SJSA1 (cell line): ENCODE results near the gene NOTCH1. TPM values are rescaled to one million over a fixed set of nuclear protein-coding genes. Genes with fewer than 3 reads are reported as not detected.

Experiments
- DNase-seq, 2 experiments: peaks; one replicate each; pipeline ENCODE4 v3.0.0-alpha.2; 2015 to 2020; ENCODE audit warnings: low spot score in 2 of 2, low read depth in 1 of 2
- H3K27ac ChIP-seq: fragments of 250-450 bp; sonication (Bioruptor Pico); 2 replicates; pipeline ENCODE4 v1.5.1; 2020; ENCODE audit warnings: mild to moderate bottlenecking, moderate library complexity
- H3K27me3 ChIP-seq: fragments of 250-450 bp; sonication (Bioruptor Pico); replicated peaks from 2 replicates; pipeline ENCODE4 v1.5.1; 2020; ENCODE audit warnings: mild to moderate bottlenecking, moderate library complexity
- H3K36me3 ChIP-seq: fragments of 250-450 bp; sonication (Bioruptor Pico); 2 replicates; pipeline ENCODE4 v1.5.1; 2020; ENCODE audit warnings: mild to moderate bottlenecking
- H3K4me1 ChIP-seq: fragments of 250-450 bp; sonication (Bioruptor Pico); replicated peaks from 2 replicates; pipeline ENCODE4 v1.6.1; 2021; ENCODE audit warnings: mild to moderate bottlenecking
- H3K4me3 ChIP-seq: fragments of 250-450 bp; sonication (Bioruptor Pico); 2 replicates; pipeline ENCODE4 v1.5.1; 2020; ENCODE audit warnings: mild to moderate bottlenecking
- H3K9me3 ChIP-seq: fragments of 250-450 bp; sonication (Bioruptor Pico); replicated peaks from 2 replicates; pipeline ENCODE4 v1.5.1; 2020; ENCODE audit warnings: mild to moderate bottlenecking
- total RNA-seq: library from RNA; depleted of rRNA; stranded (reverse); fragments of >200 nt; shearing (Covaris generic); gene quantifications from 2 replicates; pipeline ENCODE4 v1.2.3, GENCODE V29; 2014

The NOTCH1 gene
- total RNA-seq, 1 experiment from 2014 or later: 8.0 TPM

DNA sequence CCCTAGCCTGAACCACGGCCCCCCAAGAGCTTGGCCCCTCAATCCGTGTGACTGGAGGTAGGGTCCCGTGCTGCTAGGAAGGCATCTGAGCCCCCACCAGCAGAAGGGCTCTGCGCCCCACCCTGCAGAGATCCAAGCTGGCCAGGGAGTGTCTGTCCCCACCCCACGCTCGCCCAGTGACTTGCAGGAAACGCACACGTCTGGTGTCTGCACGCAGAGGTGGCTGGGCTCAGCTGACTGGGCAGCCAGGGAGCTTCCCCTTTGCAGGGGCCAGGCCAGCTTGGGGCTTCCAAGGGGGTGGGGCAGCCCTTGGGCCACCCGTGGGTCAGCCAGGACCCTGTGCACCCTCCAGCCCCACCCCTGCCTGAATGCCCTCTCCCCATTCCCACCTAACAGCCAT, 24.3 kb downstream of the NOTCH1 start:
- no peak overlapping the region for H3K4me3 ChIP-seq
- no peaks in the 10 kb centered on the region for H3K9me3 ChIP-seq
- H3K36me3 ChIP-seq: peaks cover 15% of the 10 kb centered on the region; the same call in 1 of the 2 replicates
- H3K27me3 ChIP-seq: no peaks in the 10 kb centered on the region
- H3K4me1 ChIP-seq: no peaks in the 10 kb centered on the region
- H3K27ac ChIP-seq: no peak overlapping the region
- DNase-seq: no peak

DNA sequence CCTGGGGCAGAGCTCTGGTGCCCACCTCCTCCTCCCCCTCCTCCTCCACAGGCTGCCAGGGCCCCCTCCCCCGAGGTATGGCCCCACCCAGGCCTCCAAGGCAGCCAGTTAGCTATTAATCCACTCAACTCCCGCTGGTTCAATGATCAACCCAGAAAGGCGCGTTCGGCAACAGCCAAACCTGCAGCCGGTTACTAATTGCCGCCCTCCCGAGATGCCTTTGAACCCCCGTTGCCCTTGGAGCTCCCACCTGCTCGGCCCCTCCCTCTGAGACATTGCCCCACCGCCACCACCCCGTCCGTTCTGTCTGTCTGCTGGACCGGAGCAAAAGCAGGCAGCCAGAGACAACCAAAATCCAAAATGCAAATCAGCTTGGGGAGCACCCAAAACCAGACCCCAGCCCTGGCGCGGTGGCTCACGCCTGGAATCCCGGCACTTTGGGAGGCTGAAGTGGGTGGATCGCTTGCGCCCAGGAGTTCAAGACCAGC, 25.8 kb downstream of the NOTCH1 start:
- DNase-seq: no peak
- Histone ChIP-seq H3K27me3 (no peaks in the 10 kb centered on the region), H3K36me3 (peaks cover 15% of the 10 kb centered on the region; the same call in 1 of the 2 replicates), H3K4me1 (no peaks in the 10 kb centered on the region), H3K27ac (no peak overlapping the region), H3K4me3 (no peak overlapping the region), H3K9me3 (no peaks in the 10 kb centered on the region)

DNA sequence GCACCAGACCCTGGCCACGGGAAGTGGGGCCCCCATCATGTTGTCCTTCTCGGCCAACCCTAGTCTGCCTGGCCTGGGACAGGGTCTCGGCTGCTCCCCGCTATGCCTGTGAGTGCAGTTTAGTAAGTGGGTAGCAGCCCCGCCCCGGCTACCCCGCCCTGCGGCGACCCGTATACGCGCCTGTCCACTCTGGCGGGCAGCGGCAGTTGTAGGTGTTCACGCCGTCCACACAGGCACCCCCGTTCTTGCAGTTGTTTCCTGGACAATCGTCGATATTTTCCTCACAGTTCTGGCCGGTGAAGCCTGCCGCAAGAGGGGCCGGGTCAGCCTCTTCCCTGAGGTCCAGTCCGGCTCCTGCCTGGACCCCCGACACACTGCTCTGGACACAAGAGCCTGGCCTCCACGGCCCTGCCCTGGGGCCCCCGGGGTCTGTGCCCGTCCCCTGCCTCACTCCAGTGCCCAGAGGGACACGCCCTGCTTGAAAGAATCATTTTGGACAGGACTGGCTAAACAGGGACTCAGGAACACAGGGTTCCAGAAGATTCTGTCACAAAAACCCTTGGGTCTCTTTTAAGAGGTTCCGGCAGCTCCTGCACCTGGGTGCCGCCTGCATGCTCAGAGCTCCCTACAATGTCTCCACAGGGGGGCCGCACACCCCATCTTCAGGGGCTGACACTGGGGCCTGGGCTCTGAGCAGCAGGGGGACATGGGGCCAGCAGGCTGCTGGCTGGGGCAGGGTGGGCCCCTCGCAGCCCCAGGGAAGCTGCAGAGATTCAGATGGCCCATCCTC, 26.4 kb downstream of the NOTCH1 start:
- Histone ChIP-seq H3K27me3 (no peaks in the 10 kb centered on the region), H3K27ac (no peak overlapping the region), H3K36me3 (peaks cover 15% of the 10 kb centered on the region; the same call in 1 of the 2 replicates), H3K4me3 (no peak overlapping the region), H3K4me1 (no peaks in the 10 kb centered on the region), H3K9me3 (no peaks in the 10 kb centered on the region)
- DNase-seq: no peak

DNA sequence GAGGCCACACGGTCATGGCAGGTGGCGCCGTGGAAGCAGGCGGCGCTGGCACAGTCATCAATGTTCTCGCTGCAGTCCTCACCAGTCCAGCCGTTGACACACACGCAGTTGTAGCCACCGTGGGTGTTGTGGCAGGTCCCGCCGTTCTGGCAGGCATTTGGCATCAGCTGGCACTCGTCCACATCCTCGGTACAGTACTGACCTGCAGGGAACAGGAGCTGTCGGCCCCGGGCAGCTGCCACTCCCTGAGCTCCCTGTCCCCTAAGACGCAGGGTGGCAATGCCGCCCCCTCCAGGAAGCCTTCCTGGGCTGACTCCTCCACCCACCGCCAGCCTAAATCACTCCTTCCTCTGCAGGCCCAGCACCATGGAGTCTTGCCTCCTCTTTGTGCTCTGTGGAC, 27.2 kb downstream of the NOTCH1 start:
- no peak overlapping the region for H3K27ac ChIP-seq
- peaks cover 15% of the 10 kb centered on the region; the same call in 1 of the 2 replicates for H3K36me3 ChIP-seq
- DNase-seq: no peak
- no peak overlapping the region for H3K4me3 ChIP-seq
- H3K9me3 ChIP-seq: no peaks in the 10 kb centered on the region
- no peaks in the 10 kb centered on the region for H3K27me3 ChIP-seq
- no peaks in the 10 kb centered on the region for H3K4me1 ChIP-seq

DNA sequence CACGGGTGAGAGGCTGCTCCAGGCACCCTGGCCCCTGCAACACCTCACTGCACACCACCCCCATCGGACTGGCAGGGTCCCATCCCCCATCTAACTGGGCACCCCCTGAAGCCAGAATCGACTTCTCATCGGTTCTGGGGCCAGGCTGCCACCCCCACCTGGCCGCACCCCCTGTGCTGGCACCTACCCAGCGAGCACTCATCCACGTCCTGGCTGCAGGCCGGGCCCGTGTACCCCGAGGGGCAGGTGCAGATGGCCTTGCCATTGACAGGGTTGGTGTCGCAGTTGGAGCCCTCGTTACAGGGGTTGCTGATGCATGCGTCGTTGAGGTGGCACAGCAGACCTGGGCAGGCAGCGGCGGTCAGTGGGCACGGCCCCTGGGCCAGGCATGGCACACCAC, 27.9 kb downstream of the NOTCH1 start:
- no peak overlapping the region for H3K4me3 ChIP-seq

DNA sequence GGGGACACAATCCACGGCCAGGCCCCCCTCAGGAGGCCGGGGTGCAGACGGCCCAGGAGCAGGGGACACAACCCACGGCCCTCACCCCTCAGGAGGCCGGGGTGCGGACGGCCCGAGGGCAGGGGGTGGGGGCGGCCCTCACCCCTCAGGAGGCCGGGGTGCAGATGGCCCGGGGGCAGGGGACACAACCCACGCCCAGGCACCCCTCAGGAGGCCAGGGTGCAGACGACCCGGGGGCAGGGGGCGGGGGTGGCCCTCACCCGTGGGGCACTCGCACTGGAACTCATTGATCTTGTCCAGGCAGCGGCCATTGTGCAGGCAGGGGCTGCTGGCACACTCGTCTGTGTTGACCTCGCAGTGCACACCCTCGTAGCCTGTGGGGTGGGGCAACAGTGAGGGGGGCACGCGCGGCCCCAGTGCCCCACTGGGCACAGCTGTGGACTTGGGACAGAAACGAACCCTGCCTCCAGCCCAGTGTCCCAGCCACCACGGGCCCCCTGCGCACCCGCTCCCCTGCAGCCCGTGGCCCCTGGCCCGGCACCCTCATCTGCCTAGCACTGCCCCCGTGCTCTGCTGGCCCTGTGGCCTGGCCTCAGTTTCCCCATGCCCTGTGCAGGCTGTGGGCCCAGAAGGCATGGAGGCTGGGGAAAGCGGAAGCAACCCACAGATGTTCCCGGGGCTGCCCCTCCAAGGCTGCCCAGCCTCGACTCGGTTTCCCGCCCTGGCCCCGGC, 28.7 kb downstream of the NOTCH1 start:
- Histone ChIP-seq H3K9me3 (no peaks in the 10 kb centered on the region), H3K4me3 (no peak overlapping the region), H3K27ac (no peak overlapping the region), H3K4me1 (no peaks in the 10 kb centered on the region), H3K36me3 (peaks cover 22% of the 10 kb centered on the region; the same call in 1 of the 2 replicates), H3K27me3 (no peaks in the 10 kb centered on the region)
- DNase-seq: no peak

More for the DNA sequence above, 27.9 kb downstream of the NOTCH1 start:
- DNase-seq: no peak
- H3K4me1 ChIP-seq: no peaks in the 10 kb centered on the region
- H3K9me3 ChIP-seq: no peaks in the 10 kb centered on the region
- H3K27me3 ChIP-seq: no peaks in the 10 kb centered on the region
- peaks cover 21% of the 10 kb centered on the region; the same call in 1 of the 2 replicates for H3K36me3 ChIP-seq
- no peak overlapping the region for H3K27ac ChIP-seq

DNA sequence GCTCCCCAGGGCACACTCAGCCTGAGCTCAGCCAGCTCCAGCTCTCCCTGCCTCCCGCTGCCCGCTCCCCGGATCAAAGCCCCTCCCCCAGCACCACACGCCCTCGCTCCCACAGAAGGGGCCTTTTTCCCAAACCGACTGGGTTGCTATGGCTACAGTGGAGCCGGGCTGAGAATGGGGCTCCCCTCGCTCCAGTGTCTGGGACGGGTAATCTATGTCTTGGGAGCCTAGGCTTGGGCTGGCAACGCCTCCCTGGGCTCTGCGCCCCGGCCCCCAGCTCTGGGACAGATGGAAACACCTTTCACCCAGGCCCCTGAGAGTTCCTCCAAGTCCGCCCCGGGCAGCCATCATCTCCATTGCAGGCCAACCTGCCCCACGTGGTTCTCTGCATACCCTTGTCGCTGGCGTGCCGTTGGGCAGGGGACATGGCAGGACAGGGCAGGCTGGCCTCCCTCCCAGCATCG, 29.6 kb downstream of the NOTCH1 start:
- no peaks in the 10 kb centered on the region for H3K4me1 ChIP-seq
- H3K36me3 ChIP-seq: peaks cover 22% of the 10 kb centered on the region; the same call in 1 of the 2 replicates
- no peaks in the 10 kb centered on the region for H3K9me3 ChIP-seq
- DNase-seq: no peak
- H3K4me3 ChIP-seq: no peak overlapping the region
- H3K27ac ChIP-seq: no peak overlapping the region
- no peaks in the 10 kb centered on the region for H3K27me3 ChIP-seq

DNA sequence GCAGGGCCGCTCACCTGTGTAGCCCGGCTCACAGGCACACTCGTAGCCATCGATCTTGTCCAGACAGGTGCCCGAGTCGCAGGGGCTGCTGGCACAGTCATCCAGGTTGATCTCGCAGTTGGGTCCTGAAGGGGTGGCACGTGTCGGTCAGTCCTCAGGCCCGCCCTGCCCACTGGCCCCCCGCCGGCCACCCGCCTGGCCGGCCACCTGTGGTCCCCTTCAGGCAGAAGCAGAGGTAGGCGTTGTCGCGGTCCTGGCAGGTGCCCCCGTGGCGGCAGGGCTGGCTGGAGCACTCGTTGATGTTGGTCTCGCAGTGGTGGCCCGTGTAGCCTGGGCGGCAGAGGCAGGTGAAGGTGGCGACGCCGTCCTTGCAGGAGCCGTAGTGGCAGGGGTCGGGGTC, 30.6 kb downstream of the NOTCH1 start:
- peaks cover 22% of the 10 kb centered on the region; the same call in 1 of the 2 replicates for H3K36me3 ChIP-seq
- H3K27me3 ChIP-seq: no peaks in the 10 kb centered on the region
- H3K4me3 ChIP-seq: no peak overlapping the region
- no peak overlapping the region for H3K27ac ChIP-seq
- H3K9me3 ChIP-seq: no peaks in the 10 kb centered on the region
- DNase-seq: no peak
- H3K4me1 ChIP-seq: no peaks in the 10 kb centered on the region

DNA sequence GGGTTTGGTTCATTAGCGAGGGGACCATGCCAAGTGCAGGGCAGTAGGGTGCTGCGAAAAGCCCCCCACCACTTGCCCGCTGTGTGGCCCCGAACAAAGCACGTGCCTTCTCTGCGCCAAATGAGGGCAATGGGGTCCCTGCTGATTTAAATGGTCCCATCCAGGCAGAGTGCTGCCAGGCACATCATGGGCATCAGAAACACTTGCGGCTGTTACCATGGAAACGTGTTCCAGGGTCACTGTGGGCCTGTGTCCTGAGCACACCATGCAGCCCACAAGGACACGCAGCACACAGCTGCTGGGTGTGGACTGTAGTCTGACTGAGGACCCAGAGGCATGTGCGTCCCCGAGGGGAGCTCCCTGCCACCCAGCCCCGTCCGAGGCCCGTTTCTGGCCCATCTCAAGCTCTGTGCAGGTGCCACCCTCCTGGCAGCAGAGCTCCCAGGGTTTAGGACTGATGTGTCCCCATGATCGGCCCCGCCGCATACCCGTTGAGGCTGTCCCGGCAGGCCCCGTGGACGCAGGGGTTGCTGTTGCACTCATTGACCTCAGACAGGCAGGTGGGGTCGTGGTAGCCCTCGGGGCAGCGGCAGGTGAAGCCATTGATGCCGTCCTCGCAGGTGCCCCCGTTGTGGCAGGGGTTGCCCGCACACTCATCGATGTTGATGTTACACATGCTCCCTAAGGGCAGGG, 31.7 kb downstream of the NOTCH1 start:
- H3K9me3 ChIP-seq: no peaks in the 10 kb centered on the region
- H3K4me1 ChIP-seq: no peaks in the 10 kb centered on the region
- DNase-seq: no peak
- H3K36me3 ChIP-seq: peaks cover 21% of the 10 kb centered on the region; the same call in 1 of the 2 replicates
- H3K27me3 ChIP-seq: no peaks in the 10 kb centered on the region
- H3K4me3 ChIP-seq: no peak overlapping the region
- no peak overlapping the region for H3K27ac ChIP-seq

DNA sequence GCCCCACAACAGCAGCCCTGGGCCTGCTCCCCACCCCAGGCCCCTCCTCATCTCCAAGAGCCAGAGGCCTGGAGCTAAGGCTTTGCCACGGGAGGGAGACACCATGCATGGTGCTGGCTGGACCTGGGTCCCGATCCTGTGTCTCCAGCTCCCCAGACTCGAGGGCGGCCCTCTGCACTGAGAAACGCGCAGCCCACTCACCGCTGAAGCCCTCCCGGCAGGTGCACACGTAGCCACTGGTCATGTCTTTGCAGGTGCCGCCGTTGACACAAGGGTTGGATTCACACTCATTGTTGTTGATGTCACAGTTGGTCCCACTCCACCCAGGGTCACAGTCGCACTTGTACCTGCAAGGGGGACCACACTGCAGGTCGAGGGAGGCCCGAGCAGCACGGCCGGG, 32.7 kb downstream of the NOTCH1 start:
- Histone ChIP-seq H3K27me3 (no peaks in the 10 kb centered on the region), H3K9me3 (no peaks in the 10 kb centered on the region), H3K27ac (no peak overlapping the region), H3K36me3 (peaks cover 11% of the 10 kb centered on the region), H3K4me3 (no peak overlapping the region), H3K4me1 (no peaks in the 10 kb centered on the region)
- no peak for DNase-seq

DNA sequence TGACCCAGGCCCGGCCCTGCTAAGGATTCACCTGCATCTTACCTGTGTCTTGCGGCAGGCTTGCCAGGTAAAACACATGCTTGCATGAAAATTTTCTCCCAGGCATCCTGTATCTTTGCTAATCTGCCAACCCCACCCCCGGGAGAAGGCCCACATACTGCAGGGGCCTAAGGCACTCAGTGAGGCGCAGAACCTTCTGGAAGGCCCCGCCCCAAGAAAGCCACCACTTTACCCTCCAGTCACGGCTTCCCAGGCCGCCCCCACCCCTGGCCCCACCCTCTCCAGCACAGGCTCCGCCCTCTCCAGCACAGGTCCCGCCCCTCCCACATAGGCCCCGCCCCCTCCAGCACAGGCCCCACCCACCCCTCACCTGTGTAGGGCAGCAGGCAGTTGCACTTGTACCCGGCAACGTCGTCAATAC, 33.2 kb downstream of the NOTCH1 start:
- DNase-seq: no peak
- no peaks in the 10 kb centered on the region for H3K27me3 ChIP-seq
- H3K27ac ChIP-seq: no peak overlapping the region
- peaks cover 12% of the 10 kb centered on the region for H3K36me3 ChIP-seq
- H3K9me3 ChIP-seq: no peaks in the 10 kb centered on the region
- H3K4me1 ChIP-seq: no peaks in the 10 kb centered on the region
- H3K4me3 ChIP-seq: no peak overlapping the region

DNA sequence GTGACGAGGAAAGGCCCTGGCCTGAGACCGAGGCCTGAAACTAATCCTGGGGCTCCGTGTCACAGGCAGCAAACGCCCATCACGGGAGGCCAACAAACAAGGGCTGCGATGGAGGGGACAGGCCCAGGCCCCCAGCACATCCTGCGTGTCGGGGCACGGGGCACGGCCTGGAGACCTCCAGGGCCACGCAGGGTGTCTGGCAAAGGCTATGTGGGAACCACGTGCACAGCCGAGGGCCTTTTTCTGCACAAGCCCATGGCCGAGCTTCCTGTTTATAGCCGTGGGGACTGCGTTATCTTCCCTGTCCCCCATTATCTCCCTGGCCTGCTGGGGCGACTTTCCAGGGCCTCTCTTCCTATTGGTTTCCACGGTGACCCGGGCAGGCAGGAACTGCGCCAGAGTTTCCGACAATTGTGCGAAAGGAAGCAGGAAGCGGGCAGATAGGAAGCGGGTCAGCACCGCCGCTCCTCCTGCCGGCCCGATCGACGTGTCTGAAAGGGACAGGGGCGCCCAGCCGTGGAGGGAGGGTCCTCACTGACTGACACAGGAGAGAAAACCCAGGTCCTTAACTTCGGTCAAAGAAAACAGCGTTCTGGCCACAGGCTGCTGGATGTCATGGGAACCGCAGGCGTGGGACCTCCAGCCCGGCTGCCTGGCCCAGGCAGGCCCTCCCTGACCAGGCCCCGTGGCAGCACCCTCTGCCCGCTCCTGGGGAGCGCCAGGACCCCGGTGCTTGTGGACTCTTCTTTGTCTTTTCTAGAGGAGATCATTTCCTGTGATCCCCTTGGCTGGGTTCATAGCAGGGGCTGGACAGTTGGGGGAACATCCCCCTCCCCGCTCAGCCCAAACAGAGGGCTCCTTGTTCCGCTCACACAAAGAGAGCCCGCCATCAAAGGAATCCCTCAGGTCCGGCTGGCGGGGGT, 33.9 kb downstream of the NOTCH1 start:
- DNase-seq: no peak
- peaks cover 19% of the 10 kb centered on the region for H3K36me3 ChIP-seq
- no peak overlapping the region for H3K27ac ChIP-seq
- H3K9me3 ChIP-seq: no peaks in the 10 kb centered on the region
- no peaks in the 10 kb centered on the region for H3K27me3 ChIP-seq
- no peaks in the 10 kb centered on the region for H3K4me1 ChIP-seq
- H3K4me3 ChIP-seq: no peak overlapping the region
